Upper lobe of left lung (tissue), 4 donors: ENCODE measurements around the gene VHLL.

Source experiments
- CTCF ChIP-seq, 6 experiments: fragments of 450-650 bp in 4 of 6; fragments of 200-600 bp in 2 of 6; sonication (generic) in 2 of 6; IDR thresholded peaks; one replicate each; pipeline ENCODE4 v1.5.1; 2016 to 2019; ENCODE audit warnings: antibody characterized with exemption in 6 of 6
- EP300 ChIP-seq, 4 donors: sonication (generic); formaldehyde crosslinking; IDR thresholded peaks; one replicate each; pipeline ENCODE4 v1.5.1; 2017; ENCODE audit warnings: antibody characterized with exemption in 4 of 4, control low read depth in 2 of 4
- POLR2A ChIP-seq, 4 donors: fragments of 450-650 bp; IDR thresholded peaks; one replicate each; pipeline ENCODE4 v1.5.1; 2016 to 2017; ENCODE audit warnings: antibody characterized with exemption in 4 of 4, mild to moderate bottlenecking in 2 of 4
- POLR2AphosphoS5 ChIP-seq, 2 donors: sonication (generic); formaldehyde crosslinking; IDR thresholded peaks; one replicate each; pipeline ENCODE4 v1.5.1; 2017; ENCODE audit warnings: antibody characterized with exemption in 2 of 2

- no peak for TF ChIP-seq POLR2A (IDR thresholded peaks at IDR 0.05)
- no peak for TF ChIP-seq CTCF (IDR thresholded peaks at IDR 0.05)
- no peak for TF ChIP-seq POLR2AphosphoS5 (IDR thresholded peaks at IDR 0.05)
- TF ChIP-seq EP300 (IDR thresholded peaks at IDR 0.05): no peak
Observed at GRCh38 chr1:156337052-156337887, 38.2 kb upstream of the VHLL start.
